WTC11 (cell line): Measurements from ENCODE around the gene GNL1.

Experiments used
- AFF4 ChIP-seq: sonication (generic); formaldehyde crosslinking; IDR thresholded peaks from 2 replicates; pipeline ENCODE4 v1.8.1; 2023; ENCODE audit warnings: mild to moderate bottlenecking, missing genetic modification reagents, borderline replicate concordance
- ATF3 ChIP-seq: sonication (generic); formaldehyde crosslinking; conservative IDR thresholded peaks from 2 replicates; pipeline ENCODE4 v1.8.1; 2022; ENCODE audit warnings: mild to moderate bottlenecking, missing genetic modification reagents
- CREB1 ChIP-seq: sonication (generic); formaldehyde crosslinking; IDR thresholded peaks from 2 replicates; pipeline ENCODE4 v1.8.0; 2023; ENCODE audit warnings: mild to moderate bottlenecking, missing genetic modification reagents
- CREM ChIP-seq: sonication (generic); formaldehyde crosslinking; IDR thresholded peaks from 2 replicates; pipeline ENCODE4 v1.8.1; 2022; ENCODE audit warnings: mild to moderate bottlenecking, missing genetic modification reagents, moderate library complexity
- CTCF ChIP-seq: fragments of 200-600 bp; IDR thresholded peaks from 2 replicates; pipeline ENCODE4 v1.8.0; 2022; ENCODE audit warnings: antibody characterized with exemption
- E2F4 ChIP-seq: sonication (generic); formaldehyde crosslinking; IDR thresholded peaks from 2 replicates; pipeline ENCODE4 v1.8.1; 2022; ENCODE audit warnings: low read depth, mild to moderate bottlenecking, moderate library complexity, missing genetic modification reagents, borderline replicate concordance
- IRF2 ChIP-seq: sonication (generic); formaldehyde crosslinking; IDR thresholded peaks from 2 replicates; pipeline ENCODE4 v1.8.0; 2022; ENCODE audit warnings: low read depth, missing genetic modification reagents, borderline replicate concordance
- NFYB ChIP-seq: sonication (generic); formaldehyde crosslinking; conservative IDR thresholded peaks from 2 replicates; pipeline ENCODE4 v1.8.0; 2022; ENCODE audit warnings: low read depth, missing genetic modification reagents
- SMAD4 ChIP-seq: sonication (generic); formaldehyde crosslinking; IDR thresholded peaks from 2 replicates; pipeline ENCODE4 v1.8.0; 2022; ENCODE audit warnings: mild to moderate bottlenecking, missing genetic modification reagents
- TEAD1 ChIP-seq: sonication (generic); formaldehyde crosslinking; IDR thresholded peaks from 2 replicates; pipeline ENCODE4 v1.8.0; 2022; ENCODE audit warnings: mild to moderate bottlenecking, missing genetic modification reagents
- TEAD4 ChIP-seq: sonication (generic); formaldehyde crosslinking; IDR thresholded peaks from 2 replicates; pipeline ENCODE4 v1.8.0; 2022; ENCODE audit warnings: mild to moderate bottlenecking, missing genetic modification reagents

- no peak for TF ChIP-seq IRF2 (CRISPR knock-in tag)
- no peak for TF ChIP-seq NFYB (CRISPR knock-in tag)
- no peak for TF ChIP-seq AFF4 (CRISPR knock-in tag)
- TF ChIP-seq ATF3 (CRISPR knock-in tag): no peak
- TF ChIP-seq E2F4 (CRISPR knock-in tag): no peak
- no peak for TF ChIP-seq TEAD4 (CRISPR knock-in tag)
- no peak for TF ChIP-seq CTCF
- no peak for TF ChIP-seq SMAD4 (CRISPR knock-in tag)
- TF ChIP-seq CREM (CRISPR knock-in tag): no peak
- TF ChIP-seq TEAD1 (CRISPR knock-in tag): no peak
- no peak for TF ChIP-seq CREB1
Measured at GRCh38 chr6:30603961-30604360, 47.7 kb upstream of the GNL1 start.
